Choroid plexus epithelial cell (primary cell): Measurements from ENCODE around the gene MTNR1A.
A peak's percentile ranks its signal among the peaks of the same experiment; 100 is the strongest.

ENCODE experiments used
- DNase-seq: peaks from one replicate; pipeline ENCODE4 v3.0.0-alpha.2; 2010; ENCODE audit warnings: low read depth
- H3K4me3 ChIP-seq: 2 replicates; pipeline ENCODE4 v1.5.1; 2011; ENCODE audit warnings: low read depth, mild to moderate bottlenecking, control low read depth, low read length, moderate library complexity
- TF ChIP-seq, protein P1 (sequence below): conservative IDR thresholded peaks from 2 replicates; pipeline ENCODE4 v1.5.1; 2011; ENCODE audit warnings: low read depth, mild to moderate bottlenecking, control low read depth, inconsistent platforms, low read length, moderate library complexity

Gene MTNR1A

DNA sequence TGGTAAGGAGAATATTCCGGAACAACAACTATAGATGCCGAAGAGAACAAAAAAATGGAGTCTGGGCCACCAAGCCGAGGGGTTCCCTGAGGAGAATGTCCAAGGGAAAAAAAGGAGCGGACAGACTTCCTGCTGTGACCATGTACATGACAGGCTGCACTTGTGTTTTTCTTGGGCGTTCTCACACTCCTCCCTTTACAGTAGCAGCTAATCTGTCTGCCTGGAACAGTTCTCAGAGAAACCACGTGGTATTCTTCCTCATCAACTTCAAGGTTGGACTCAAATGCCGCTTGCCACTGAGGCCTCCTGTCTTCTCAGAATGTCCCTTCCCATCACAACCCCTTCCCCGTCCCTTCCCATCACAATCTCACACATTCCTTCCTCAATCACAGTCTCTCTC lies 30.8 kb upstream of the MTNR1A start:
- TF ChIP-seq, protein P1, sequence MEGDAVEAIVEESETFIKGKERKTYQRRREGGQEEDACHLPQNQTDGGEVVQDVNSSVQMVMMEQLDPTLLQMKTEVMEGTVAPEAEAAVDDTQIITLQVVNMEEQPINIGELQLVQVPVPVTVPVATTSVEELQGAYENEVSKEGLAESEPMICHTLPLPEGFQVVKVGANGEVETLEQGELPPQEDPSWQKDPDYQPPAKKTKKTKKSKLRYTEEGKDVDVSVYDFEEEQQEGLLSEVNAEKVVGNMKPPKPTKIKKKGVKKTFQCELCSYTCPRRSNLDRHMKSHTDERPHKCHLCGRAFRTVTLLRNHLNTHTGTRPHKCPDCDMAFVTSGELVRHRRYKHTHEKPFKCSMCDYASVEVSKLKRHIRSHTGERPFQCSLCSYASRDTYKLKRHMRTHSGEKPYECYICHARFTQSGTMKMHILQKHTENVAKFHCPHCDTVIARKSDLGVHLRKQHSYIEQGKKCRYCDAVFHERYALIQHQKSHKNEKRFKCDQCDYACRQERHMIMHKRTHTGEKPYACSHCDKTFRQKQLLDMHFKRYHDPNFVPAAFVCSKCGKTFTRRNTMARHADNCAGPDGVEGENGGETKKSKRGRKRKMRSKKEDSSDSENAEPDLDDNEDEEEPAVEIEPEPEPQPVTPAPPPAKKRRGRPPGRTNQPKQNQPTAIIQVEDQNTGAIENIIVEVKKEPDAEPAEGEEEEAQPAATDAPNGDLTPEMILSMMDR = no peak
- H3K4me3 ChIP-seq = no peak overlapping the region
- peak; percentile 60 for DNase-seq

DNA sequence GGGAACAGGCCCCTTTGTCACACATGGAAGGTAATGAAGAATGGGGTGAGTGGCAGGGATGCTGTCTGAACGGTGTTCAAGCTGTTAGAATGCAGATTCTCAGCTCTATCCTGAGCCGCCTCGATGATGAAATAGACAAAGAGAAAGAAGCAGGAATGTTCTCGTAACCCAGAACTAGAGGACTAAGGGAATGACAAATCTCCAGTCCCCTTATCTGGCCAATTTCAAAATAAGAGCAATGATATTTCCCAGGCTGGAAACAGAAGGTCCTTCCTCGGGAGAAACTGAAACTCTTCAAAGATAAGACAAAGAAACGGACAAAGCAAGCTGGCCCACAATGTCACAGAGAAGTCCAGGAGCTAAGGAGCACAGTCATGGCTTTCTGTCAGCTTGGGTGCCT lies 29.5 kb upstream of the MTNR1A start:
- DNase-seq = no peak
- H3K4me3 ChIP-seq = no peak overlapping the region
- TF ChIP-seq, protein P1 = no peak

DNA sequence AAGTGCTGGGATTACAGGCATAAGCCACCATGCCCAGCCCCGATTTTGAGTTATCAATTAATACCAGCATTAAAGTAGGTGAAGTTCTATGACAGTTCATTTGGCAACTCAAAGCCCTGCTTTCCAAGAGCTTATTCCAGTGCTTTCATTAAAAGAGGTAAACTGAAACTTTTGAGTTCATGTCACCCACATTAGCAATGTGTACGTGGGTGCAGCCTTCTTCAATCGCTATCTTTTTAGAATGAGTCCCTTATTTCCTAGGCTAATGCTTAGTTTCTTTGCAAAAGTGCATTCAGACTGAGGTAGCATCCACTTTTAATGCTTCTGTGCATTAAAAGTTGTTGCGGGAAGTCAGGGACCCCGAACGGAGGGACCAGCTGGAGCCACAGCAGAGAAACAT lies 26.1 kb upstream of the MTNR1A start:
- TF ChIP-seq, protein P1 = no peak
- DNase-seq = no peak
- H3K4me3 ChIP-seq = no peak overlapping the region

DNA sequence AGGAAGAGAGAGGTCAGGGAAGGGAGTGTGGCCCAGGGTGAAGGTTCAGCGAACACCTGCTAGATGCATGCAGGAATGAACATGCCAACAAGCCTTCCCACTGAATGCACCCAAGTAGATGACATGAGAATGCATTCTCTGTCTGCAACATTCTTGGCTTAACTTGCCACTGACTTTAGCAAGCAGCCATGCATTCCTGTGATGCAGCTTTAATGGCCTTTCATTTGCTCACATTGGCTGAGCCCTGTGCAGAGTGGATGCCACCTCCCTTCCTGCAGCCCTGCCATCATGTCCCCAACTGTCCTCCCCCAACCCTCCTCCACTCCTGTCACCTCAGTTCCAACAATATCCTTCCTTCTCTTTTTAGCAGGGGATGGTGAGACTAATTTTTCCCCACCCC lies 25.3 kb upstream of the MTNR1A start:
- DNase-seq = no peak
- H3K4me3 ChIP-seq = no peak overlapping the region
- TF ChIP-seq, protein P1 = no peak

DNA sequence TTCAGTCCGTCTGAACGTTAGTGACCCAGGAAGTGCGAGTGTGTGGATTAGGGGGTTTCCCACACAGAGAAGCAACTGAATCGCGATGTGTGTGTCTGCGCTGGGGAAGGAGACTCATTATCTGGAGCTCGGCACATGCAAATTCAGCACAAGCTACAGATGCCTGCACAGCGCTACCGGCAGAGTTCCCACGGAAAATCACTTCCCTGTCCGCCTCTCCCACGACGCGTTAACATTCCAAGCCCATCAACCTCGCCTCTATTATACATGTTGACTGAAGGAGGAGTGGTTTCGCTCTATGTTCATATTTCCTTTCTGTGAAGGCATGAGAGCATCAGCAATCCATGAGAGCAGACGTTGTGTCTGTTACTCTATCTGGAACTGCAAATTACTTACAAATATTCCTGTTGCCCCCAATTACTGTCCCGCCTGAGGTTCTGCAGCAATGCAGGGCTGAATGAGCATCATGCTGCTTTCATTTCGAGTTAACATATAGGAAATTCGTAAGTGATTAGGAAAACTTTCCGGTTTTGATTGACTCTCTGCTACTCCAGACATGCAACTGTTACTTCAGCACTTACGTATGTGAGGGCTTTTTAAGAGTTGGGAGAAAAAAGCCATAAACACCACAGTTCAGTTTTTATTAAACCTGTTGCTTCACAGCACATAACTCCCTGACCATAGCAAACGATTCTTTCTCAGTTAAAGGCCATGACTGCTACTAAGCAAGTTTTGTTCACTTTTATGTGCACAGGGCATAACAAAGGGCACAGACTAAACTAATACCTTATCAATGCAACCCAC lies 15.0 kb upstream of the MTNR1A start:
- DNase-seq = peak; percentile 40
- H3K4me3 ChIP-seq = peak overlapping the region; percentile 32
- TF ChIP-seq, protein P1 = no peak

DNA sequence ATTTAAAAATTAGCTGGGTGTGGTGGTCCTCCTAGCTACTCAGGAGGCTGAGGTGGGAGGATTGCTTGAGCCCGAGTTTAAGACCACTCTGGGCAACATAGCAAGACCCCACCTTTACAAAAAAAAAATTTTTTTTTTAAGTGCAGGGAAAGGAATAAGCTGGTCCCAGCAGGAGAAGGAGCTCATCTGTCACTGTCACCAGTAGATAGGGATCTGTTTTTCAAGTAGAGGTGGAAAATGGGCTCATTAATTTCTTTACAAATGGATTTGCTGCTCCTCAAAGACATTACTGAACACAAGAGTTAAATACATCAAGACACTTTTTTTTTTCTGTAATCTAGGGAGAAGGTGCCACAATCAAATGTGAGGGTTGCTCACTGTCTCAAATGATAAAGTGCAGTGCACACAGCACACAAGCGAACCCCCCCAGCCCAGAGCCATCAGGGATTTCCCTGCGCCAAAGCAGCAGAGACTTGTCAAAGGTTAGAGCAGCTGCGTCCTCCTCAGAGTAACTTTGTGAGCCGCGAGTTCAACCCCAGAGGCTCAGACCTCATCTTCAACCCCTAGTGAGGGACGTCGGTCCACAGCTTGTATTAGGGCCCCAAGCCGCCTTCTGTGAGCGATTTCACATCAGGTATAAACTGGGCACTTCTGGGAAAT lies 14.3 kb upstream of the MTNR1A start:
- TF ChIP-seq, protein P1 = no peak
- peak overlapping the region; percentile 32 for H3K4me3 ChIP-seq
- no peak for DNase-seq
